Spleen (tissue), 11 donors: Measurements from ENCODE around the gene PDCD1LG2. TPM values are rescaled to one million over a fixed set of nuclear protein-coding genes. Genes with fewer than 3 reads are reported as not detected.
A peak's percentile ranks its signal among the peaks of the same experiment; 100 is the strongest.
"Not testable (repeated sequence)": the region's sequence is repeated elsewhere in the genome, so short reads cannot be mapped to it uniquely, and the experiment has no call there.

ENCODE experiments used
- DNase-seq: peaks from one replicate; pipeline ENCODE4 v3.0.0-alpha.2; 2020
- H3K27ac ChIP-seq, 8 donors: fragments of 200-600 bp; sonication (generic) in 7 of 8; 1 replicate in 4 of 8; 2 replicates in 4 of 8; pipeline versions ENCODE4 v1.5.0 to v1.8.0; 2016 to 2021; ENCODE audit warnings: inconsistent platforms in 4 of 8, mild to moderate bottlenecking in 4 of 8, moderate library complexity in 1 of 8
- H3K27me3 ChIP-seq, 7 donors: fragments of 200-600 bp; sonication (generic) in 6 of 7; replicated peaks in 1 of 7; 1 replicate in 4 of 7; 2 replicates in 3 of 7; pipeline versions ENCODE4 v1.5.0 to v1.8.0; 2016 to 2021; ENCODE audit warnings: inconsistent platforms in 3 of 7, mild to moderate bottlenecking in 1 of 7
- H3K36me3 ChIP-seq, 6 donors: fragments of 200-600 bp; sonication (generic) in 5 of 6; 1 replicate in 4 of 6; 2 replicates in 2 of 6; pipeline versions ENCODE4 v1.5.0 to v1.8.0; 2016 to 2021; ENCODE audit warnings: inconsistent platforms in 2 of 6
- H3K4me1 ChIP-seq, 6 donors: fragments of 200-600 bp; sonication (generic) in 5 of 6; 1 replicate in 3 of 6; 2 replicates in 3 of 6; pipeline versions ENCODE4 v1.5.0 to v1.8.0; 2016 to 2021; ENCODE audit warnings: inconsistent platforms in 3 of 6
- H3K4me3 ChIP-seq, 8 donors: fragments of 200-600 bp; sonication (generic) in 7 of 8; 1 replicate in 4 of 8; 2 replicates in 4 of 8; pipeline versions ENCODE4 v1.5.0 to v1.8.0; 2016 to 2021; ENCODE audit warnings: inconsistent platforms in 4 of 8, mild to moderate bottlenecking in 4 of 8, moderate library complexity in 2 of 8
- H3K9me3 ChIP-seq, 8 donors: fragments of 200-600 bp; sonication (generic) in 7 of 8; 1 replicate in 4 of 8; 2 replicates in 4 of 8; pipeline versions ENCODE4 v1.5.0 to v1.8.0; 2016 to 2021; ENCODE audit warnings: inconsistent platforms in 4 of 8
- POLR2A ChIP-seq, 3 donors: fragments of 450-650 bp; IDR thresholded peaks; one replicate each; pipeline ENCODE4 v1.5.1; 2017; ENCODE audit warnings: antibody characterized with exemption in 3 of 3, mild to moderate bottlenecking in 1 of 3
- POLR2AphosphoS5 ChIP-seq, 3 donors: sonication (generic); formaldehyde crosslinking; IDR thresholded peaks; one replicate each; pipeline ENCODE4 v1.5.1; 2017; ENCODE audit warnings: antibody characterized with exemption in 3 of 3
- WGBS, 5 donors: extraction: QIAGEN DNeasy Blood & Tissue Kit in 3 of 5; methylation state at CpG; one replicate each; pipeline versions ENCODE4 v1.1.5 to v1.1.7; 2013 to 2018; 5-methylcytosine and 5-hydroxymethylcytosine counted together
- intact Hi-C: fragments of 100-400 bp; cut with DNase I; formaldehyde crosslinking; loops from one replicate; pipeline ENCODE4 v1.15.0; 2023; ENCODE audit warnings: low total_unique reads
- polyA plus RNA-seq, 3 donors: library from polyadenylated mRNA; stranded (reverse); fragments of 200-250 nt; gene quantifications; one replicate each; pipeline ENCODE4 v1.2.1, GENCODE V29; 2013
- total RNA-seq, 7 donors: library from RNA; depleted of rRNA in 3 of 7; stranded (reverse); fragments of >200 nt in 3 of 7; fragmentation: NEBNext Ultra II Directional in 4 of 7; extraction: Animal tissue kit (Norgen Biotek cat#: 25700) in 4 of 7; gene quantifications; one replicate each; pipeline versions ENCODE4 v1.1.0 to v1.2.1, GENCODE V29; 2016 to 2021
- TF ChIP-seq, protein P1 (sequence below), 11 experiments: fragments of 200-600 bp in 7 of 11; fragments of 450-650 bp in 4 of 11; sonication (generic) in 4 of 11; IDR thresholded peaks in 8 of 11; conservative IDR thresholded peaks in 3 of 11; 1 replicate in 7 of 11; 2 replicates in 4 of 11; pipeline versions ENCODE4 v1.4.0 to v1.8.0; 2016 to 2021; ENCODE audit warnings: antibody characterized with exemption in 11 of 11, inconsistent platforms in 4 of 11, mild to moderate bottlenecking in 1 of 11
- donor health status: healthy with polysubstance abuse.
- donor health status: DM: no; HTN: no; CAD: no; lungs with moderate emphysema.
- donor health status: DM: no; HTN: no; CAD: no.
- donor health status: Bipolar disorder and iron deficiency.
- donor health status: healthy.
- donor health status: DM: no; HTN: no; CAD: no.
- donor health status: DM: yes; HTN: yes; CAD: no.

The PDCD1LG2 gene
- total and polyA plus RNA-seq, 10 donors, result 2.0 to 29.3 (median 17.4) TPM

GRCh38 chr9:5578698-5579085, 68.4 kb downstream of the PDCD1LG2 start:
- Histone ChIP-seq H3K4me1 (peaks cover 0 to 27% (median 16%) of the 10 kb centered on the region in 6 donors), H3K27me3 (no peaks in the 10 kb centered on the region), H3K27ac (peak overlapping the region in 7 of 8 donors; percentile 2 to 66 (median 55)), H3K9me3 (peaks cover 0 to 5% (median 2%) of the 10 kb centered on the region in 8 donors), H3K36me3 (no peaks in the 10 kb centered on the region), H3K4me3 (no peak overlapping the region)
- TF ChIP-seq POLR2A (IDR thresholded peaks at IDR 0.05) (no peak), POLR2AphosphoS5 (IDR thresholded peaks at IDR 0.05) (peak in 1 of 3 donors; percentile 55)
- TF ChIP-seq, protein P1, sequence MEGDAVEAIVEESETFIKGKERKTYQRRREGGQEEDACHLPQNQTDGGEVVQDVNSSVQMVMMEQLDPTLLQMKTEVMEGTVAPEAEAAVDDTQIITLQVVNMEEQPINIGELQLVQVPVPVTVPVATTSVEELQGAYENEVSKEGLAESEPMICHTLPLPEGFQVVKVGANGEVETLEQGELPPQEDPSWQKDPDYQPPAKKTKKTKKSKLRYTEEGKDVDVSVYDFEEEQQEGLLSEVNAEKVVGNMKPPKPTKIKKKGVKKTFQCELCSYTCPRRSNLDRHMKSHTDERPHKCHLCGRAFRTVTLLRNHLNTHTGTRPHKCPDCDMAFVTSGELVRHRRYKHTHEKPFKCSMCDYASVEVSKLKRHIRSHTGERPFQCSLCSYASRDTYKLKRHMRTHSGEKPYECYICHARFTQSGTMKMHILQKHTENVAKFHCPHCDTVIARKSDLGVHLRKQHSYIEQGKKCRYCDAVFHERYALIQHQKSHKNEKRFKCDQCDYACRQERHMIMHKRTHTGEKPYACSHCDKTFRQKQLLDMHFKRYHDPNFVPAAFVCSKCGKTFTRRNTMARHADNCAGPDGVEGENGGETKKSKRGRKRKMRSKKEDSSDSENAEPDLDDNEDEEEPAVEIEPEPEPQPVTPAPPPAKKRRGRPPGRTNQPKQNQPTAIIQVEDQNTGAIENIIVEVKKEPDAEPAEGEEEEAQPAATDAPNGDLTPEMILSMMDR (IDR thresholded peaks at IDR 0.05 in 8 of 11, conservative IDR thresholded peaks at IDR 0.05 in 3 of 11), result no peak
- DNase-seq, result no peak
- intact Hi-C loops, result no loop called here

DNA sequence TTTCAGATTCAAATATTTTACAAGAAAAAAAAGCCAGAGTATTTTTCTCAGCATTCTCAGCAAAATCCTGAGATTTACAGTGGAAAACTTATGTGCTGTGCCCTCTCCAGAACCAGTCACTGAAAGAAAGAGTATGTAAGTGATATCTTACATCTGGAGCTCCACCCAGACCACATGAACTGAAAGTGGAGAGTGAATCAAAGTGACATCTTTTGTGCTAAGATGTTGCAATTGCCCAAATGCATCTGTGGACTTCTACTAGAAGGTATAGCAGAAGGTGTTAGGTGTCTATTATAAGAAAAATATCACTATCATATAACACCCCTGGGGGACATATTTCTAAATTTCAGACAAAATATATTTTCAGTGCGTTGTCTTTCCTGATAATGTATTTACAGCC, 69.5 kb downstream of the PDCD1LG2 start:
- Histone ChIP-seq H3K9me3 (peaks cover 0 to under 1% (median 0%) of the 10 kb centered on the region in 8 donors), H3K4me3 (no peak overlapping the region), H3K36me3 (no peaks in the 10 kb centered on the region), H3K27me3 (no peaks in the 10 kb centered on the region), H3K27ac (peak overlapping the region in 4 of 8 donors; percentile 46 to 66 (median 58)), H3K4me1 (peaks cover 0 to 27% (median 16%) of the 10 kb centered on the region in 6 donors)
- TF ChIP-seq POLR2AphosphoS5 (IDR thresholded peaks at IDR 0.05), result no peak
- no peak for TF ChIP-seq POLR2A (IDR thresholded peaks at IDR 0.05)
- TF ChIP-seq, protein P1 (IDR thresholded peaks at IDR 0.05 in 8 of 11, conservative IDR thresholded peaks at IDR 0.05 in 3 of 11), result no peak
- WGBS, 5 donors, result 92 to 100% (median 95%) methylated on average over 1 of the region's 1 CpG
- DNase-seq, result no peak
- intact Hi-C loops, result no loop called here

DNA sequence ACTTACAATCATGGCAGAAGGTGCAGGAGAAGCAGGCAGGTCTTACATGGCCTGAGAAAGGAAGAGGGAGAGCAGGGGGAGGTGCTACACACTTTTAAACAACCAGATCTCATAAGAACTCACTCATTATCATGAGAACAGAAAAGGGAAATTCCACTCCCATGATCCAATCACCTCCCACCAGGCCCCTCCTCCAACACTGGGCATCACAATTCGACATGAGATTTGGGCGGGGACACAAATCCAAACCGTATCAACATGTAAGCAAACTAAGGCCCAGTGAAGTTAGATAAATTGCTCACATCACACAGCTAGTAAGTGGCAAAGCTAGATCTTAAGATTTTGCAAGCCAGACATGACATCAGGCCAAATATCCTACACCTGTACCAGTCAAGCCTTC, 70.3 kb downstream of the PDCD1LG2 start:
- no peak for DNase-seq
- H3K4me1 ChIP-seq, result peaks cover 0 to 27% (median 16%) of the 10 kb centered on the region in 6 donors
- H3K27ac ChIP-seq, result no peak overlapping the region
- H3K27me3 ChIP-seq, result no peaks in the 10 kb centered on the region
- intact Hi-C loops, result no loop called here
- no peak overlapping the region for H3K4me3 ChIP-seq
- 85 to 93% (median 91%) methylated on average over 3 of the region's 3 CpGs for WGBS, 5 donors
- no peak for TF ChIP-seq POLR2AphosphoS5 (IDR thresholded peaks at IDR 0.05)
- TF ChIP-seq POLR2A (IDR thresholded peaks at IDR 0.05), result no peak
- TF ChIP-seq, protein P1 (IDR thresholded peaks at IDR 0.05 in 8 of 11, conservative IDR thresholded peaks at IDR 0.05 in 3 of 11), result no peak
- H3K36me3 ChIP-seq, result no peaks in the 10 kb centered on the region
- no peaks in the 10 kb centered on the region for H3K9me3 ChIP-seq

- H3K9me3 ChIP-seq, DNase-seq, H3K4me3 ChIP-seq, H3K27ac ChIP-seq, H3K36me3 ChIP-seq, intact Hi-C loops, H3K27me3 ChIP-seq: not testable (repeated sequence)
- H3K4me1 ChIP-seq, result peaks cover 0 to 37% (median 21%) of the 10 kb centered on the region in 6 donors
- WGBS, 5 donors, result 93 to 100% (median 94%) methylated on average over 2 of the region's 2 CpGs
Observed at GRCh38 chr9:5581706-5582105, 71.4 kb downstream of the PDCD1LG2 start.

DNA sequence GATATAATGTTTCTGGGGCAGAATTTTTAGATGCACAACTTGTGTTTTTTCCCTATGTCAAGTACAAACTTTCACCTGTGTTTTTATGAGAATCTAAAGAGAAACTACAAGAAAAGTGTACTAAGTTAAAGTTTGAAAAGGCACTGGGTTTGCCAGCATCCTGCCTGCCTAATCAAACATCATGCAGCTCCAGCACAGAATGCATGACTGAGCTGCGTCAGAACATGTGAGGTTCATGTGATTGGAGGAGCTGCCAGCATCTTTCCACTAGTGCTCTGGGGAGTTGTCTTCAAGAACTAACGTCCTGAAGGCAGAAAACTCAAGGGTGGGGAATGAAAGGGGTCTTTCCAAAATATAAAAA, 72.5 kb downstream of the PDCD1LG2 start:
- Histone ChIP-seq H3K4me1 (peaks cover 0 to 45% (median 24%) of the 10 kb centered on the region in 6 donors), H3K9me3 (no peaks in the 10 kb centered on the region), H3K27ac (peak overlapping the region in 4 of 8 donors; percentile 7 to 51 (median 30)), H3K4me3 (no peak overlapping the region), H3K36me3 (no peaks in the 10 kb centered on the region), H3K27me3 (no peaks in the 10 kb centered on the region)
- 30 to 50% (median 39%) methylated on average over 2 of the region's 2 CpGs for WGBS, 5 donors
- DNase-seq, result peak; percentile 73
- no peak for TF ChIP-seq POLR2A (IDR thresholded peaks at IDR 0.05)
- TF ChIP-seq, protein P1 (IDR thresholded peaks at IDR 0.05 in 8 of 11, conservative IDR thresholded peaks at IDR 0.05 in 3 of 11), result no peak
- no peak for TF ChIP-seq POLR2AphosphoS5 (IDR thresholded peaks at IDR 0.05)
- intact Hi-C loops, result no loop called here
